KOPT-K1 (cell line): ENCODE data around the gene RPS6KA5.

Experiments
- H3K27ac ChIP-seq: fragments of 200-600 bp; sonication (generic); 2 replicates; pipeline ENCODE4 v1.5.1; 2016; ENCODE audit warnings: antibody characterized with exemption, mild to moderate bottlenecking, low read depth, low read length; ENCODE audit not compliant: poor library complexity, severe bottlenecking
- H3K36me3 ChIP-seq: fragments of 200-600 bp; sonication (generic); 2 replicates; pipeline ENCODE4 v1.5.1; 2017; ENCODE audit warnings: antibody characterized with exemption, mild to moderate bottlenecking, low read length, moderate library complexity; ENCODE audit not compliant: insufficient read depth
- H3K9me3 ChIP-seq: fragments of 200-600 bp; sonication (generic); 2 replicates; pipeline ENCODE4 v1.5.1; 2017; ENCODE audit warnings: antibody characterized with exemption, low read length, mild to moderate bottlenecking; ENCODE audit not compliant: insufficient read depth, poor library complexity, severe bottlenecking

The RPS6KA5 gene

GRCh38 chr14:91021991-91022621, 38.3 kb downstream of the RPS6KA5 start:
- Histone ChIP-seq H3K27ac (peak overlapping the region; percentile 65), H3K36me3 (no peaks in the 10 kb centered on the region), H3K9me3 (no peaks in the 10 kb centered on the region)

- no peaks in the 10 kb centered on the region for H3K36me3 ChIP-seq
- H3K27ac ChIP-seq, result no peak overlapping the region
- H3K9me3 ChIP-seq, result no peaks in the 10 kb centered on the region
These were observed 39.3 kb downstream of the RPS6KA5 start for GRCh38 chr14:91021115-91021514.

- no peak overlapping the region for H3K27ac ChIP-seq
- H3K36me3 ChIP-seq, result no peaks in the 10 kb centered on the region
- no peaks in the 10 kb centered on the region for H3K9me3 ChIP-seq
These were observed 40.8 kb downstream of the RPS6KA5 start for GRCh38 chr14:91019673-91020072.

DNA sequence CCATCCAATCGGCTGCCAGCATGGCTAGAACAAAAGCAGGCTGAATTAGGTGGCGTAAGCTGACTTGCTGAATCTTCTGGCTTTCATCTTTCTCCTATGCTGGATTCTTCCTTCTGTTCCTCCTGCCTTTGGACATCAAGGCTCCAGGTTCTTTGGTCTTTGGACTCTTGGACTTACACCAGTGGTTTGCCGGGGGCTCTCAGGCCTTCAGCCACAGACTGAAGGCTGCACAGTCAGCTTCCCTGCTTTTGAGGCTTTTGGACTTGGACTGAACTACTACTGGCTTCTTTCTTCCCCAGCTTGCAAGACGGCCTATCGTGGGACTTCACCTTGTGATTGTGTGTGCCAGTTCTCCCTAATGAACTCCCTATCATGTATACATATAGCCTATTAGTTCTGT, 42.0 kb downstream of the RPS6KA5 start:
- Histone ChIP-seq H3K36me3 (no peaks in the 10 kb centered on the region), H3K27ac (no peak overlapping the region), H3K9me3 (no peaks in the 10 kb centered on the region)

- no peaks in the 10 kb centered on the region for H3K36me3 ChIP-seq
- no peak overlapping the region for H3K27ac ChIP-seq
- no peaks in the 10 kb centered on the region for H3K9me3 ChIP-seq
These were observed 43.5 kb downstream of the RPS6KA5 start for GRCh38 chr14:91016800-91017410.

DNA sequence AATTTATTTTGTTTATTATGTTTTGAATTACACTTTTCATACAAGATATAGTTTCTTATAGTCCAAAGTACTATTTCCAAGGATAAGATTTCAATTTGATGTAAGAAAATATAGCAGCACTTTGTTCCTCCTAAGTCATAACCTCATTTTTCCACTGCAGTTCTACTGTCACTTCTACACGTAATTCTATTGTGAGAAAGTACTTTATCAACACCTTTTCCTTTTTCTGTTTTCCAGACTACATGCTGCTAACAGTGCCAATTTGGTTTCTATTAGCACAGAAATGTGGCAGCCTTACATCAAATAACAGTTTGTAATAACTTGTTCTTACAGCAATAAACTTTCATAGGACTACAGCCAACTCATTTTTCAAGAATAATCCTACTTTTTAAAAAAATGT, 45.0 kb downstream of the RPS6KA5 start:
- Histone ChIP-seq H3K9me3 (no peaks in the 10 kb centered on the region), H3K36me3 (no peaks in the 10 kb centered on the region), H3K27ac (no peak overlapping the region)

- Histone ChIP-seq H3K27ac (no peak overlapping the region), H3K9me3 (no peaks in the 10 kb centered on the region), H3K36me3 (no peaks in the 10 kb centered on the region)
These were observed 48.4 kb downstream of the RPS6KA5 start for GRCh38 chr14:91012045-91012444.

DNA sequence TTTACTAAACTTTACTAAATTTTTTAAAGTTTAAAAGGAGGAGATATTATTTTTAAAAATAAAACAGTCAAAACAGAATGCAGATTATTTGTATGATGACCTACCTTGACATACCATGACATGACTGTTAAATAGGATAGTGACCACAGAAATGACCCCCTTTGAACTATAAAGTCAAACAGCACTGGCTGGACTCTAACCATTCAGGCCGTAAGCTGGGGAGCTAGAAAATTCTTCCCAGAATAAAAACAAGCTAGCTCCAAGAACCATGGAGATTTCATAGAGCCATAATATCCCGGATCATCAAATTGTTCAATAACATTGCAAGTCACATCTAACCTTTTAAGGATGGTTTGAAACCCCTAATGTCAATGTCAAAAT, 50.3 kb downstream of the RPS6KA5 start:
- no peaks in the 10 kb centered on the region for H3K36me3 ChIP-seq
- no peaks in the 10 kb centered on the region for H3K9me3 ChIP-seq
- no peak overlapping the region for H3K27ac ChIP-seq

- Histone ChIP-seq H3K36me3 (no peaks in the 10 kb centered on the region), H3K9me3 (no peaks in the 10 kb centered on the region), H3K27ac (no peak overlapping the region)
These were observed 50.8 kb downstream of the RPS6KA5 start for GRCh38 chr14:91009501-91010152.

- Histone ChIP-seq H3K36me3 (no peaks in the 10 kb centered on the region), H3K9me3 (no peaks in the 10 kb centered on the region), H3K27ac (no peak overlapping the region)
These were observed 51.6 kb downstream of the RPS6KA5 start for GRCh38 chr14:91008759-91009409.

DNA sequence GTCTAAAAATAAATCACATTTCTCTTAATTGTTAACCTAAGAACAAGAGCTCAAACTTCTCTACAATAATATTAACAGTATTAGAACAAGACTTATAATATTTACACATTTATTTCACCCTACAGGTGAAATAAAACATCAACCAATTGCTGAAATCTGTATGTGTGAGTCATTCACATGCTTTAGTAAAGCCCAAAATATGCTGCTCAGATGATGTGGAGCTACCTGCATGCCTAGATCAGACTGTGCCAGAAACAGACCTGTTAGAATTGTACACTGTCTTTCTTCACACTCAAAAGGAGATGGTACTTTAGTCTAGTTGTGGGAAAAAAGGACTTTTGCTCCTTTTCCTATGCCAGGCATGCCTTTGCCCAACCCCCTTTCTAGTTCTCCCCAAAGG, 54.7 kb downstream of the RPS6KA5 start:
- no peaks in the 10 kb centered on the region for H3K9me3 ChIP-seq
- H3K27ac ChIP-seq, result no peak overlapping the region
- H3K36me3 ChIP-seq, result no peaks in the 10 kb centered on the region

GRCh38 chr14:91004987-91005386, 55.5 kb downstream of the RPS6KA5 start:
- H3K9me3 ChIP-seq, result no peaks in the 10 kb centered on the region
- H3K36me3 ChIP-seq, result no peaks in the 10 kb centered on the region

GRCh38 chr14:90999299-90999698, 61.1 kb downstream of the RPS6KA5 start:
- Histone ChIP-seq H3K27ac (no peak overlapping the region), H3K9me3 (no peaks in the 10 kb centered on the region), H3K36me3 (no peaks in the 10 kb centered on the region)

More at GRCh38 chr14:91004987-91005386, 55.5 kb downstream of the RPS6KA5 start:
- no peak overlapping the region for H3K27ac ChIP-seq

DNA sequence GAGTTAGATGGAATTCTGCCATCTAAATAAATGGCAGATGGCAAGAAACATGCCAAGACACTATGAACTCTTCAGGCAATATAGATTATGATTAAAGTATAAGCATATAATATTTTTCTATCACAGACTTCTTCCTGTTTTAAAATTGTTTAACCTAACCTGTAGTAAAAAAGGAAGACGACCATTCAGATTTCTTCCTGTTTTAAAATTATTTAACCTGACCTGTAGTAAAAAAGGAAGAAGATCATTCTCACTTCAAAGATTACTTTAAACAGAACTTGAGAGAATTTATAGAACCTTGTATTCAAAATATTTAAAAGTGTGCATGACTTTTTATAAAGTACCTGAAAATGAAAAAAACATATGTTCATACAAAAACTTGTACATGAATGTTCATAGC, 63.5 kb downstream of the RPS6KA5 start:
- Histone ChIP-seq H3K36me3 (no peaks in the 10 kb centered on the region), H3K27ac (no peak overlapping the region), H3K9me3 (no peaks in the 10 kb centered on the region)

GRCh38 chr14:90995785-90996184, 64.7 kb downstream of the RPS6KA5 start:
- Histone ChIP-seq H3K27ac (no peak overlapping the region), H3K36me3 (no peaks in the 10 kb centered on the region), H3K9me3 (no peaks in the 10 kb centered on the region)
